ENCODE data around the gene PLEKHG5.
"Not testable (repeated sequence)": the region's sequence is repeated elsewhere in the genome, so short reads cannot be mapped to it uniquely, and the experiment has no call there.

DNA sequence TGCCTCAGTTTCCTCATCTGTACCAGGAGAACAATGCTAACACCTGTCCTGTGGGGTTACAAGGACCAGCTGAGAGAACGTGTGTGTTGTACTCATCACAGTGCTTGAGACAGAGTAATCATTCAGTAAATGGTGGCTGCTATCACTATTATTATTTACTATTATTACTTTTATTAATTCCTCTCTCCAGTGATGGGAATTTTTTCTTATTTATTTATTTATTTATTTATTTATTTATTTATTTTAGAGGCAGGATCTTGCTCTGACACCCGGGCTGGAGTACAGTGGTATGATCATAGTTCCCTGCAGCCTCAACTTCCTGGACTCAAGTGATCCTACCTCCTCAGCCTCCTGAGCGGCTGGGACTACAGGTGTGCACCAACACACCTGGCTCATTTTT, 55.2 kb downstream of the PLEKHG5 start:
- TF ChIP-seq, protein P1, sequence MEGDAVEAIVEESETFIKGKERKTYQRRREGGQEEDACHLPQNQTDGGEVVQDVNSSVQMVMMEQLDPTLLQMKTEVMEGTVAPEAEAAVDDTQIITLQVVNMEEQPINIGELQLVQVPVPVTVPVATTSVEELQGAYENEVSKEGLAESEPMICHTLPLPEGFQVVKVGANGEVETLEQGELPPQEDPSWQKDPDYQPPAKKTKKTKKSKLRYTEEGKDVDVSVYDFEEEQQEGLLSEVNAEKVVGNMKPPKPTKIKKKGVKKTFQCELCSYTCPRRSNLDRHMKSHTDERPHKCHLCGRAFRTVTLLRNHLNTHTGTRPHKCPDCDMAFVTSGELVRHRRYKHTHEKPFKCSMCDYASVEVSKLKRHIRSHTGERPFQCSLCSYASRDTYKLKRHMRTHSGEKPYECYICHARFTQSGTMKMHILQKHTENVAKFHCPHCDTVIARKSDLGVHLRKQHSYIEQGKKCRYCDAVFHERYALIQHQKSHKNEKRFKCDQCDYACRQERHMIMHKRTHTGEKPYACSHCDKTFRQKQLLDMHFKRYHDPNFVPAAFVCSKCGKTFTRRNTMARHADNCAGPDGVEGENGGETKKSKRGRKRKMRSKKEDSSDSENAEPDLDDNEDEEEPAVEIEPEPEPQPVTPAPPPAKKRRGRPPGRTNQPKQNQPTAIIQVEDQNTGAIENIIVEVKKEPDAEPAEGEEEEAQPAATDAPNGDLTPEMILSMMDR (IDR thresholded peaks at IDR 0.05) = not testable (repeated sequence)
- not testable (repeated sequence) for TF ChIP-seq POLR2A (IDR thresholded peaks at IDR 0.05)

All from heart left ventricle (tissue), 13 donors.